DMS53 treated with DMSO at 0.1 percent for 48 hours (cell line): Measurements from ENCODE around the gene MVB12B.

Experiments used
- DNase-seq: peaks from one replicate; lab custom pipeline; 2025; ENCODE audit not compliant: unreplicated experiment; lab: John Stamatoyannopoulos, UW

MVB12B gene

GRCh38 chr9:126501383-126502331 lies 175.0 kb downstream of the MVB12B start:
- DNase-seq = no peak

GRCh38 chr9:126502417-126503332 lies 176.0 kb downstream of the MVB12B start:
- DNase-seq = no peak

GRCh38 chr9:126503333-126504085 lies 176.9 kb downstream of the MVB12B start:
- no peak for DNase-seq

DNA sequence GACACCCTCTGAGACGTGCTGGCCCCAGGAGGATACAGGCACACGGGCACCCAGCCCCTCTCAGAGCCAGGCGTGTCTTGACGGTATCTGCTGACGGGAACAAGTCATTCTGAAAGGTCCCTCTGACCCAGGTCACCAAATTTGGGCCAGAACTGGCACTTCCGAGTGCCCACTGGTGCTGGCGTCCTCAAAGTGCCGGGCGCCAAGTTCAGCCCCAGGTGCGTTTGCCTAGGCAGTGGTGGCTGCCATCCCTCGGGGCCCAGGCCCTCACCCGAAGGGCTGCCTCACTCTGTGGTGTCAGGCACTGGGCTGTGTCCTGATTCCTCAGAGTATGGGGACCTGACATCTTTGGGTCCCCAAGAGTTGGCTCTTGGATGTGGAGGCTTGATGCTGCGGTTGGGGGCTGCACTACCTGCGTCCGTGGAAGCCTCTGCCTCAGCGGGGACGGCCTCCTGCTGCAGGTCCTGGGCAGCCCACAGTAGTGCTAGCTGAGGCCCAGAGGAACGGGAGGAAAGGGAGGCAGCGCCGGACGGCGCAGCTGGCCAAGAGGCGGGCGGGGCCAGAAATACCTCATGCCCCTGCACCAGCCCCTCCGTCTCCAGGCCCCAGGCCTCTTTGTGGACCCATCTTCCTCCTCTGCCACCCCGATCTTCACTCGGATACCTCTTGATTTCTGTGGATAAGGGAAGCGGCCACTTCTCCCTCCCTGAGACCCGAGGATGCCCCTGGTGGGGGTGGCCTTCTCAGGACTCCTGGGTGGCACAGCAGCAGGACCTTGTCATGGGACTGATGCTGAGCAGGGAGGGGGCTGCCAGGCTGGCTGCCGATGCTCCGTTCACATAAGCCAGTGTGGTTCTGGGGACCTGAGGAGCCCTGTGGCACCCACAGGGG lies 177.7 kb downstream of the MVB12B start:
- no peak for DNase-seq

GRCh38 chr9:126504977-126505455 lies 178.4 kb downstream of the MVB12B start:
- DNase-seq = no peak

DNA sequence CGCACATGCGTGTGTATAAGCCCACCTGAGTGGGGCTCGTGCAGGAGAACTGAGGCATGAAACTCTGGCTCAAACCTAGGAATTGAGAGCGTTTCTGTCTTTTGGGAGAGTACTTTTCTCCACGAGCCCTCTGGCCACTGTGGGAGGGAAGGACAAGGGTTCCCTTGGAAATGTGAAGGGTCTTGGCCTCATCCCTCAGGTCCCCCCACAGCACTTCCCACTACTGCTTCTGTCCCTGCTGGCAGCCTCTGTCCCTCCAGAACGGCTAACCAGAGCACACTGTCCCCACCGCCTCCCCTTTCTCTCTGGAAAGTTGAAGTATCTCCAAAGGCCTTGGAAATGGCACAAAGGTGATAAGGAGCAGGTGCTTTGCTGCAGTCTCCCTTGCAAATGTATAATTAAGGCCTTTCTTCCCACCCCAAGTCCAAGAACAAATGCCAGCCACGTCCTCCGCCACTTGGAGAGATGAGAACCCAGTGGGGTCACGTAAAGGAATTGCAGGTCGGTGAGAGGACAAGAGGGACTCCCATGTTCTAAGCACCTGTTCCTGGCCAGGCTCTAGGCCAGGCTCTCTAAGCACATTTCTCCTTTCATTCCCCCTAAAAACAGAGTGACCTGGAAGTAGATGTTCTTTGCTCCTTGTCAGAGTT lies 179.2 kb downstream of the MVB12B start:
- DNase-seq = no peak

GRCh38 chr9:126506361-126507317 lies 180.0 kb downstream of the MVB12B start:
- no peak for DNase-seq

DNA sequence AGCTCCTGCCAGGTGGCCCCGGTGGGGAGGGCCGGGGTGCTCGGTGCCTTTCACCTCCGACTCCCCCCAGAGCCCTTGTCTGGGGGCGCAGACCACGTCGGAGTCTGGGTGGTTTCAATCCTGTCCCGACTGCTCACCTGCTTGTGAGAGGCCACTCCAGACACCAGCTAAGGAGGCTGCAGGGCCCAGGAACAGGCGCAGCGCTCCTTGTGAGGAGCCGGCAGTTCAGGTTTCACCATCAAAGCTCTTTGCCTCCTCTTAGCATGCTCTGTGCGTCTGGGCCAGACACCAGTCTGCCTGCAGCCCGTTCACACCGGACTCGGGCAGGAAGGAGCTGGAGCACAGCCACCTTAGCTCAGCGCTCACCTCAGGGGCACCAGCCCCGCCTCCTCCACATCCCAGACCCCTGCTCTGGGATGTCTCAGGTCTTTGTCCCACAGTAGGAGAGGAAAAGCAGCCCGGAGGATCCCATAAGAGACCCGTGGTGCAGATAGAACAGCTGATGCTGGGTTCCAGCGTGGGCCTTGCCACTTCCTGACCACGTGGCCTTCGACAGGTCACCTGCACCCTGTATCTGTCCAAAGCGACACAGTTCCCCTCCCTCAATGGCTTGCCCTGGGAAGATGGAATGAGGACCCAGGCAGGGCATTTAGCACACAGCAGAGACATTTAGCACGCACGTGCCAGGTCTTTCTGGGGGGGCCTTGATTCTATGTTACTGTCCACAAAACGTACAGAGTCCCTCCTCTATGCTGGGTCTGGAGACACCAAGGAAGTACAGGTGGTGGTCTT lies 180.9 kb downstream of the MVB12B start:
- no peak for DNase-seq

- DNase-seq = no peak
Measured at GRCh38 chr9:126508171-126508591, 181.6 kb downstream of the MVB12B start.

- DNase-seq = no peak
Measured at GRCh38 chr9:126508928-126509327, 182.3 kb downstream of the MVB12B start.

DNA sequence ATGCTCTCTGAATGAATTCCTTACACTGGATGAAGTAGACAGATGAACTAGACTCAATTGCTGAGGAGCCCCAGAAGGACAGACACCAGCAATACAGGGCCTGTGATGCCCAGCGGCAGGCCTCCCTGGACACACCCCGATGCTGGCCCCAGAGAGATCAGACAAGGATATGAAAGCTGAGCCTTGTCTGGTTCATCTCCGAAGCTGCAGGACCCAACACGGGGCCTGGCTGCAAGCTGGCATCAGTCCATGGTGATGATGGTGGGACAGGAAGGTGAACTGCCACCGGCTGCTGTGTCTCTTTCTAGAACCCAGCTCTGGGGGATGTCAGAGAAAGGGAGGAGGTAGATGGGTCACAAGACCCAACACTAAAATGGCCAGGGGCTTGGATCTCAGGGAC lies 183.1 kb downstream of the MVB12B start:
- DNase-seq = no peak

- no peak for DNase-seq
Measured at GRCh38 chr9:126510564-126510963, 183.9 kb downstream of the MVB12B start.

- no peak for DNase-seq
Measured at GRCh38 chr9:126511411-126511810, 184.8 kb downstream of the MVB12B start.

DNA sequence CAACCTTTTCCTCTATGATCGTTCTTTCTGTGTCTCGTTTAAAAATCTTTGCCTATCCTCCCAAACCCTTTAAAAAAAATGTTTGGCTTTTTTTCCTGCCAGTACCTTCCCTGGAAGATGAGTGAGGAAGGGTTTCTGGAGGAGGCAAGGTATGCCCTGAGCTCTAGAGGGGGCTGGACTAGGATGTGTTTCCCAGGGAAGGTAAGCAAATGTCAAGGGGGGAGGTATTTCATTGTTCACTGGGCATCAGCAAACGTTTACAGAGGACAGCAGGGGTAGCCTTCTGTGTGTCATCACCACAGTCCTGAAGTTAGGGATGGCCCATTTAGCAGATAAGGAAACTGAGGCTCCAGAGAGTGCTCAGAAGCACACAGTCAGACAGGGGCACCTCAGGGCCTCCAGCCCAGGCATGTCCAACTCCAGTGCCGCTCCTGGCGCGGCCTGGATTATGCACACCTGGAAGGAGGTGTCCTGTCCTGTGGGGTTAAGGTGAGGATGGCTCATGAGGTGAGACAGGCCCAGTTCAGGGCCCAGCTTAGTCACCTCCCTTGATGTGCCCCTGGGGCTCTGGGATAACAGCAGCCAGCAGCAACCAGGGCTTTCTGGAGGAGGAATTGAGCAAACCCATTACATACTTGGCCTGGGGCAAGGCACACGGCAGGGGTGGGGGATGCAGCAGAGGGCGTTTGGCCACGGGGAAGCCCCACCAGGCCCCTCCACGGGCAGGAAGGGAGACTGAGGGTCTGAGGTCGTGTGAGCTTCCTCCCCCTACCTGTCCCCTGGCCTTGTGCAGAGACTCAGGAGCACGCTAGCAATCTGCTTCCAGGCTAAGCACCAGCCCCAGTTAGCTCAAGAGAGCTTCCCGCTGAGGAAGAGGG lies 186.8 kb downstream of the MVB12B start:
- DNase-seq = no peak

DNA sequence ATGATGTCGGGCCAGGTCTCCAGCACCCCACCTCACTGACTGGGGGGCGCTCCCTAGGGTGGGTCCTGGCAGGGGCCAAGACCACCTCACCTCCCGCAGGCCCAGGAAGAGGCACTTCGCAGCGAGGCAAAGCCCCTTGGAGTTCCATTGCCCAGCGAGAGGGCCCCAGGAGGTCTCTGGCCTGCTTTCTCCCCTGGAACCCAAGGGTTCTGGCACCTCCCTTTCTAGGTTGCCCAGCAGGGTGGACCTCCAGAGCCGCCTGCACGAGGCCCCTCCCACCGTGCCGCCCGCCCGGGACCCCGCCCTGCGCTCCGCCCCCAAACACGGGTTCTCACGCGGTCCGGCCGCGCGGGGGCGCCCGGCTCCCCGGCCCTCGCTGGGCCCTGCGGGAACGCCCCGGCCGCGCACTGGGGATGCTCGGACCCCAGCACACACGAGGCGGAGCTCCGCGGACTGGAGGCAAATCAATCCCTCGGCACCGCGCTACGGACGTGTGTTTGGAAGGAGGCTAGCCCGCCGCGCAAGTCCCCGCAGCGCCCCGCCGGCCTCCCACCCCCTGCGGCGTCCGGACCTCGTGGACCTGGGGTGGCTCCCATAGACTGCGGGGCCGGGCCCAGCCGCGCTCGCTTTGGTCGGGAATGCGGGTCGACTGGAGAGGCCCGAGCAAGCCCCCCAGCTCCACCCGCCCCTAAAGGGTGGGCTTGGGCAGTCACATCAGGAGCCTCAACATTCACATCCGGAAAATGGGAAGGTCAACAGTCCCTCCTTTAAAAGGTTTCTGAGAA lies 187.6 kb downstream of the MVB12B start:
- DNase-seq = peak; percentile 32
